SK-N-SH treated with all-trans-retinoic acid at 6 μM for 48 hours (cell line): ENCODE measurements around the gene ECE1.

Experiments used
- BACH2 ChIP-seq: fragments of 250-450 bp; sonication (Bioruptor Pico); IDR thresholded peaks from 2 replicates; pipeline ENCODE4 v1.9.0; 2021; ENCODE audit warnings: mild to moderate bottlenecking, borderline replicate concordance
- CSDC2 ChIP-seq: fragments of 250-450 bp; sonication (Bioruptor Pico); IDR thresholded peaks from 2 replicates; pipeline ENCODE4 v1.5.0; 2020; ENCODE audit warnings: mild to moderate bottlenecking, moderate library complexity
- CSRNP3 ChIP-seq: fragments of 250-450 bp; sonication (Bioruptor Pico); IDR thresholded peaks from 2 replicates; pipeline ENCODE4 v1.5.1; 2021; ENCODE audit warnings: mild to moderate bottlenecking, moderate library complexity
- GLIS3 ChIP-seq: fragments of 250-450 bp; sonication (Bioruptor Pico); IDR thresholded peaks from 2 replicates; pipeline ENCODE4 v1.5.0; 2020; ENCODE audit warnings: mild to moderate bottlenecking, moderate library complexity
- ISL1 ChIP-seq: fragments of 250-450 bp; sonication (Bioruptor Pico); IDR thresholded peaks from 2 replicates; pipeline ENCODE4 v2.1.2; 2022; ENCODE audit warnings: mild to moderate bottlenecking, moderate library complexity
- POU6F1 ChIP-seq: fragments of 250-450 bp; sonication (Bioruptor Pico); IDR thresholded peaks from 2 replicates; pipeline ENCODE4 v1.8.0; 2021; ENCODE audit warnings: low read depth, mild to moderate bottlenecking, moderate library complexity, borderline replicate concordance
- SNAI2 ChIP-seq: fragments of 250-450 bp; sonication (Bioruptor Pico); IDR thresholded peaks from 2 replicates; pipeline ENCODE4 v1.5.0; 2020; ENCODE audit warnings: mild to moderate bottlenecking, moderate library complexity
- TCF4 ChIP-seq: fragments of 250-450 bp; sonication (Bioruptor Pico); IDR thresholded peaks from 2 replicates; pipeline ENCODE4 v1.8.0; 2021; ENCODE audit warnings: mild to moderate bottlenecking, moderate library complexity, borderline replicate concordance
- ZFP3 ChIP-seq: fragments of 250-450 bp; sonication (Bioruptor Pico); IDR thresholded peaks from 2 replicates; pipeline ENCODE4 v1.5.0; 2020; ENCODE audit warnings: mild to moderate bottlenecking, moderate library complexity
- ZFP30 ChIP-seq: fragments of 450-650 bp; formaldehyde crosslinking; IDR thresholded peaks from 2 replicates; pipeline ENCODE4 v1.5.0; 2022; ENCODE audit warnings: mild to moderate bottlenecking, moderate library complexity
- ZNF8 ChIP-seq: fragments of 450-650 bp; formaldehyde crosslinking; IDR thresholded peaks from 2 replicates; pipeline ENCODE4 v1.5.0; 2020; ENCODE audit warnings: mild to moderate bottlenecking, moderate library complexity
- TF ChIP-seq, protein P1 (sequence below): fragments of 250-450 bp; sonication (Bioruptor Pico); IDR thresholded peaks from 2 replicates; pipeline ENCODE4 v1.5.1; 2020; ENCODE audit warnings: low read depth, mild to moderate bottlenecking, moderate library complexity

GRCh38 chr1:21189421-21189820 is 100.8 kb downstream of the ECE1 start:
- no peak for TF ChIP-seq SNAI2 (CRISPR knock-in tag)
- TF ChIP-seq, protein P1, sequence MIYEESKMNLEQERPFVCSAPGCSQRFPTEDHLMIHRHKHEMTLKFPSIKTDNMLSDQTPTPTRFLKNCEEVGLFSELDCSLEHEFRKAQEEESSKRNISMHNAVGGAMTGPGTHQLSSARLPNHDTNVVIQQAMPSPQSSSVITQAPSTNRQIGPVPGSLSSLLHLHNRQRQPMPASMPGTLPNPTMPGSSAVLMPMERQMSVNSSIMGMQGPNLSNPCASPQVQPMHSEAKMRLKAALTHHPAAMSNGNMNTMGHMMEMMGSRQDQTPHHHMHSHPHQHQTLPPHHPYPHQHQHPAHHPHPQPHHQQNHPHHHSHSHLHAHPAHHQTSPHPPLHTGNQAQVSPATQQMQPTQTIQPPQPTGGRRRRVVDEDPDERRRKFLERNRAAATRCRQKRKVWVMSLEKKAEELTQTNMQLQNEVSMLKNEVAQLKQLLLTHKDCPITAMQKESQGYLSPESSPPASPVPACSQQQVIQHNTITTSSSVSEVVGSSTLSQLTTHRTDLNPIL (CRISPR knock-in tag), result no peak
- TF ChIP-seq ZFP30 (CRISPR knock-in tag), result no peak
- TF ChIP-seq ZFP3 (CRISPR knock-in tag), result no peak
- TF ChIP-seq GLIS3 (CRISPR knock-in tag), result no peak
- TF ChIP-seq TCF4 (CRISPR knock-in tag), result no peak
- no peak for TF ChIP-seq ISL1 (CRISPR knock-in tag)
- no peak for TF ChIP-seq ZNF8 (CRISPR knock-in tag)
- TF ChIP-seq CSRNP3 (CRISPR knock-in tag), result no peak
- TF ChIP-seq CSDC2 (CRISPR knock-in tag), result no peak
- TF ChIP-seq BACH2 (CRISPR knock-in tag), result no peak
- TF ChIP-seq POU6F1 (CRISPR knock-in tag), result no peak
